Liver (tissue), 3 donors: ENCODE measurements around the gene TGM2.

Source experiments
- ATF3 ChIP-seq: IDR thresholded peaks from 2 replicates; pipeline ENCODE4 v1.6.1; 2016; ENCODE audit warnings: antibody characterized with exemption
- CTCF ChIP-seq: fragments of 150-350 bp; IDR thresholded peaks from 2 replicates; pipeline ENCODE4 v1.5.1; 2017; ENCODE audit warnings: improper control_type of control experiment, low read depth, low read length; ENCODE audit not compliant: missing input control
- EGR1 ChIP-seq, 2 donors: IDR thresholded peaks; 2 replicates each; pipeline ENCODE4 v1.6.1; 2016 to 2018; ENCODE audit warnings: antibody characterized with exemption in 2 of 2, low read depth in 2 of 2
- FOXA1 ChIP-seq: IDR thresholded peaks from 2 replicates; pipeline ENCODE4 v1.6.1; 2016; ENCODE audit warnings: antibody characterized with exemption
- JUND ChIP-seq, 2 donors: IDR thresholded peaks; 2 replicates each; pipeline ENCODE4 v1.6.1; 2016; ENCODE audit warnings: antibody characterized with exemption in 2 of 2
- MAX ChIP-seq: IDR thresholded peaks from 2 replicates; pipeline ENCODE4 v1.6.1; 2016; ENCODE audit warnings: antibody characterized with exemption
- NR2F2 ChIP-seq: IDR thresholded peaks from 2 replicates; pipeline ENCODE4 v1.6.1; 2016; ENCODE audit warnings: antibody characterized with exemption
- REST ChIP-seq: IDR thresholded peaks from 2 replicates; pipeline ENCODE4 v1.6.1; 2016; ENCODE audit warnings: antibody characterized with exemption, mild to moderate bottlenecking
- SP1 ChIP-seq: IDR thresholded peaks from 2 replicates; pipeline ENCODE4 v1.6.1; 2018; ENCODE audit warnings: antibody characterized with exemption, mild to moderate bottlenecking
- TAF1 ChIP-seq: conservative IDR thresholded peaks from 2 replicates; pipeline ENCODE4 v1.6.1; 2016; ENCODE audit warnings: antibody characterized with exemption, mild to moderate bottlenecking
- ZBTB33 ChIP-seq: IDR thresholded peaks from 2 replicates; pipeline ENCODE4 v1.6.1; 2016; ENCODE audit warnings: antibody characterized with exemption
- donor health status: healthy.
- donor health status: healthy.

- TF ChIP-seq CTCF (peak; percentile 95), REST (peak; percentile 92), MAX (no peak), FOXA1 (no peak), SP1 (peak; percentile 39), NR2F2 (peak; percentile 39), JUND (IDR thresholded peaks at IDR 0.05) (no peak), TAF1 (no peak), ZBTB33 (no peak), EGR1 (IDR thresholded peaks at IDR 0.05; ENCODE audit: low read depth in 2 of 2) (peak in 1 of 2 donors; percentile 74), ATF3 (no peak)
These were observed at the start of gene TGM2 for GRCh38 chr20:38165089-38165965.
